GM19351 (cell line): ENCODE data around the gene WIZ.

Source experiments
- ATAC-seq: cut with Tn5 transposase; IDR thresholded peaks from one replicate; pipeline ENCODE4 v1.9.1; 2021; ENCODE audit warnings: mild to moderate bottlenecking, moderate library complexity; ENCODE audit not compliant: unreplicated experiment

The WIZ gene

DNA sequence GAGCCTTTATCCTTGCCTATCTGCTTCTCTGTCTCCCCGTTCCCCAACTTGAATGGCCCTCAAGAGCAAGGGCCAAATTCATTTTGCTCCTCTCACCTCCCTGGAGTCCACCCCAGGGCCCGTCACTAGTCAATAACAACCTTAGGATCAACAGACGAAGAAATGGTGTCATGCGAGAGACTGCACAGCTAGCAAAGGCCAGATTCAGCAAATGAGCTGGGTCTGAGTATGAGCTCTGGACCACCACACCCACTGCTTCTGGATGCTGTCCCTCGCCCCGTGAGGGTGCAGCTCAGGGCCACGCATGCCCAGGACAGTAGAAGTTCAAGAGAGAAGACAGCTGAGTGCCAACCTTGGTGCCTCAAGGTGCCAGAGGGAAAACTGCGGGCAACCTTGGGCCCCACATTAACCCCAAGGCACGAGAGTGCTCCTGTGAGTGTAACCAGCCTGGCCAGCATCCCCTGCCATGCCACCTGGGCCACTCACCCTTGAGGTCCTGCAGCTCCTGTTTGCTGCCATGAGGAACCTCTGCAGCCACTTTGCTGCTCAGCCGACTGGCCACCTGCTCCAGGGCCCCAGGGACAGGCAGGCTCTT, 19.1 kb downstream of the WIZ start:
- ATAC-seq, result no peak

DNA sequence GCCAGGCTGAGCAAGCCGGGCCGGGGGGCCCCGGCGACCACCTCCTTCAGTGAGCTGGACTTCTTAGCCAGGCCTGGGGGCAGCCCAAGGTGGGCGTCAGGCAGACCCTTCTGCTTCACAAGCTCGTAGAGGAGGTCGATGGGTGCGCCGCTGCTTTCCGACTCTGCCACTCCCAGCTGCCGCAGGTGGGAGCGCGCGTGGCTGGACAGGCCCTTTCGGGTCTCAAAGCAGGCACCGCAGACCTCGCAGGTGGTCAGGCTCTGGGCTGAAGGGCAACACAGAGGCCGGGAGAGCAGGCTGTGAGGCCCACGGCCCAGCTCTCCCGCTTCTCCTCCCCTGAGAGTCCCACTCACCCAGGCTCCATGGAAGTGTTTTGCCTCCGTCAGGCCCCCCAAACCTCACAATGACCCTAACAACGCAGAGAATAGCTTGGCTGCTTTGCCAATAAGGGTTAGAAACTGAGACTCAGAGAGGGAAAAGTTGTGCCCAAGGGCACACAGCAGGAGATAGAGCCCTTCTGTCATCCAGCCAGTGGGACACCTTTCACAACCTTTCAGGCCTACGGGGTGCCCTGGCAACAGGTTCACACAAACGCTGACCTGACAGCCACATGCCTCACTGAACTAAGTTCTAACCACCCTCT, 19.8 kb downstream of the WIZ start:
- ATAC-seq, result no peak

DNA sequence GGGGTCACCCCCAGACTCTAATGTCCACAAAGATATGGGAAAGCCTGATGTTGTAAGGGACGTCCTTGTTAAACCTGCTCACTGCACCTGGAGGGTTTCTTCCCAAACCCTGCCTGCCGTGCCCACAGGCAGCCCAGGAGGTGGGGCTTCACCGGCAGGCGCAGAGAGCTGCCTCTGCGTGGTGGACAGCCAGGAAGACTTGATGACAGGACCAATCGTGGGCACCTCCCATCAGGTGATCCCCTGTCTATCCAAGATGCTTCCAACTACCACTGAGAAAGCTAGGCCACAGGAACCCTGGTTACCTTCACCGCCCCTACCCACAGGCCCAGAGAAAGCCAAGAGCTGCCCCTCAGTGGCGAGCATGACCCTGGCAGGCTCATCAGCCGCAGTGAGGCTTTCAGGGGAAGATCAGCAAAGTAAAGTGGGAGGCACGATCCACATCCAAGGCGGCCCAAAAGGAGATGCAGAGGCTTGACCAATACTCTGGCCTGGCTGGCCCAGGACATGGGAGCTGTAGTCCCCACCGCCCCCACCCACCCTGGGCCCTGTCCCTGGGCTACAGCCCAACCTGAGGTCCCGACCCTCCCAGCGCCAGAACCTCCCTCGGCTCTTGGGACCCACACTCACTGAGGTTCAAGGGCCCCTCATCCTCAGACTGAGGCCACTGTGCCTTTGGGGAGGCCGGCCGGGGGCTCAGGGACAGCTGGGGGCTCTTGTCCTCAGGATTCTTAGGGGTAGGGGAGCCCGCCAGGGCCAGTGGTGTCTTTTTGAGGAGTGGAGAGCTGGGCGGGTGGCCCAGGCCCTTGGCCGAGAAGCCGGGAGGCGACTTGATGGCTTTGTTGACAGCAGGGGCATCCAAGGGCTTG, 20.6 kb downstream of the WIZ start:
- no peak for ATAC-seq

DNA sequence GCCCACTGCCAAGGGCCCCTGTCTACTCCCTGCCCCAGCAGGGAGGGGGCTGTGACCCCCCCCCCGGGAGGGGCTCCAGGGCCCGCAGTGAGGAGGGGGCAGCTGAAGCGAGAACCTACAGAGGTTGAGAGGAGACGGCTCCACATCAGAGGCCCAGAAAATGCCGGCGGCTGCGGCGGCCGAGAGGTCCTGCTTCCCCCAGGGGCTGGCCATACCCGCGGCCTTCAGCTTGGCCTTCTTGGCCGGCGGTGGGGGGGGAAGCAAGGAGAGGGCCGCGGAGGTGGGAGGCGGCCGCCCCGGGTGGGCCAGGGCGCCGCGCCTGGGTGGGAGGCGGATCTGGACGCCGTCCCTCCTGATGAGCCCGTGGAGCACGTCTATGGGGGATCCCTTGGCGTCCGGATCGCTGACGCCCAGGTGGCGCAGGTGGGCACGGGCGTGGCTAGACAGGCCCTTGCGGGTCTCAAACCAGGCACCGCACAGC, 21.7 kb downstream of the WIZ start:
- no peak for ATAC-seq

DNA sequence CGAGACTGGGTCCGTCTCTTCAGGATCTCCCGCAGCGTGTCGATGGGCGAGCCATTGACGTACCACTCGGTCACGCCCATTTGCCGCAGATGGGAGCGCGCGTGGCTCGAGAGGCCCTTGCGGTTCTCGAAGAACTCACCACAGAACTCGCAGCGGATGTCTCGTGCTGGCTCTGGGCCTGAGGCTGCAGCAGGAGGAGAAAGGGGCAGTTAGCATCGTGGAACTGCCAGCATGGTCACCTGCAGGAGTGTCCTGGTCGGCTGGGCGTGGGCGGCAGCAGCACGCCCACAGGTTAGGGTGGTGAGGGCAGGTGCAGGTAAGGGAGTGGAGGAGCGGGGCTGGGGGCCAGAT, 22.4 kb downstream of the WIZ start:
- ATAC-seq, result no peak

DNA sequence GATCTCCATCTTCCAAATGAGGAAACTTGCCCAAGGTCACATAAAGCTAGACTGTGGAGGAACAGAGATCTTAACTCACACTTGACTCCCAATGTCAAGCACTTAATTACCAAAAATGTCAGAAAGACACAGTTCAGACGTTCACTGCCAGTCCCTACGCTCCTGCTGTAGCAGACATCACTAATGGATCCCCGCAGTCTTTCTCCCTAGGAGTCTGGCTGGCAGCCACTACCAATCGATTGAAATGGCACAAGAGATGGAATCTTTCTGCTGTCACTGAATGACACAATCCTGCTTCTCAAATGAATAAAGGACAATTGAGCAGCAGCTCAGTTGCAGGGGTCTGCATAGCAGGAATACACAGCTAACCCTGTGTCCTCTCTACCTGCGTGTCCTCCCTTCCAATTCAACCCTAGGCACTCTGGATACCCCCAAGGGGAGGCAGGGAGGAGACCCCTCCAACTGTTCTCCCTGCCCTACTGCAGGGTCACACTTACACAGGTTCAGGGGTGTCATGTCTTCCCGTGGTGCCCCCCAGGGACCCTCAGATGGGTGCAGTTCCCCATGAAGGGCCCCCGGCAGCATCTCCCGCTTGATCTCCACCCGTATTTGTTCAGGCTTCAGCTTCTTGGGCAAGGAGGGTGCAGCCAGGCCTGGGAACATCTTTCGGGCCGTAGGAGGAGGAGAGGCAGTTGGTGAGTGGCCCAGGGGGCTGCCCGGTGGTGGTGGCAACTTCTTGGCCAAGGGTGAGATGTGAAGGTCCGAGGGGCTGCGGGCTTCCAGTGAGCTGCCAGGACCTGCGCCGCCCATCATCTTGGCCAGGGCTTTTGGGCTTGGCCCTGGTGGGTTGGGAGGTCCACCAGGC, 23.0 kb downstream of the WIZ start:
- ATAC-seq, result no peak

DNA sequence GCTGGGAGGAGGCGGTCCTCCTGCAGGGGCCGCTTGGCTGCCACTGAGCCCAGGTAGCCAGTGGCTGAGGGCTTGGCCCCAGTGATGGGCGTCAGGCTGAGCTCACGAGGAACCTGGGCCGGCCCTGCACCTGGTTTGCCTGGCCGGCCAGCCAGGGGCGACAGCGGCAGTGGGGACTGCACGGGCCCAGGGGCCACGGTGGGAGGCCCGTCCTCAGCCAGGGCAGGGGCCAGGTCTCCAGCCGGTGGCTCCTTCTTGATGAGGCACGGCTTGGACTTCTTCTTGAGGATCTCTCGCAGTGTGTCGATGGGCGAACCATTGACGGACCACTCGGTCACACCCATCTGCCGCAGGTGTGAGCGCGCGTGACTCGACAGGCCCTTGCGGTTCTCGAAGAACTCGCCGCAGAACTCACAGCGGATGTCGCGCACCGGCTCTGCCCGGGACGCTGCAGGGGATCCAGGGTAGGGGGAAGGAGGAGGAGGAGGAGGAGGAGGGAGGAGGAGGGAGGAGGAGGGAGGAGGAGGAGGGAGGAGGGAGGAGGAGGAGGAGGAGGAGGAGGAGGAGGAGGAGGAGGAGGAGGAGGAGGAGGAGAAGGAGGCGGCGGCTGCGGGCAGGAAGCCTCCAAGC, 24.3 kb downstream of the WIZ start:
- no peak for ATAC-seq

DNA sequence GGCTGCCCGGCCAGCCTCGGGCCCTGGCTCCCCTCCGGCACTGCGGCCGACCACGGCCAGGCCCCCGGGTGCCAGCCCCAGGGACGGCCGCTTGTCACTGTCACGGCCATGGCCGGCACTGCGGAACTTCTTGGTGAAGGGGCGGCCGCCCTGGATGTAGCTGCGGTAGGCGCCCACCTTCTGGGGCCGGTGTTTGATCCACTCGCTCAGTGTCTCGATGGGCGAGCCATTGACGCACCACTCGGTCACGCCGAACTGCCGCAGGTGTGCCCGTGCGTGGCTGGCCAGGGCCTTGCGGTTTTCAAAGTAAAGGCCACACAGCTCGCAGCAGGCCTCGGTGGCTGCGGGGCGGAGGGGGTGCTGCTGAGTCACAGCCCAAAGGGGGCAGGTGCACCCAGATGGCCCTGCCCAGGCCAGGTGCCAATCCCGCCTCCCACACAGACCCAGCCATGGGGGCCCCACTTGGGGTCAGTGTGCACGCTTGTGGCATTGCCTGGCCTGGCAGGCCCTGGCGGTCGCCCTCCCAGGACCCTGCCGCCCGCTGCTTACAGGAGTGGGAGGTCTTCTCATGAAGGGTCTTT, 25.0 kb downstream of the WIZ start:
- ATAC-seq, result no peak

DNA sequence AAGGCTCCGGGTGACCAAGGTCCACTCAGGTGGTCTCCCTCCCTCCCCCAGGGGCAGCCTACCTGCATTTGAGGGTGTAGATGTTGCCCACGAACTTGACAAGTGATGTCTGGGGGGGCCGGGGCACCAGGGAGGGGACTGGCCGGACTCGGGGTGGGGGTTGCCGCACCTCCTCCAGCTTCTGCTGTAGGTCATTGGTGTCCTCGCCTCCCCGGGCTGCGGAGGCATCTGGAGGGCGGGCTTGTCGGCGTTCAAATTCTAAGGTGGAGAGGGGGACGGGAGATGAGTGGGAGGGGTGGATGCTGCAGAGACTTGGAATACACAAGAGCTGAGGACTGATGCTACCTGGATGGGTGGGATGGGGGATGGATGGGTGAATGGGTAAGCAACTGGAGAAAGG, 25.6 kb downstream of the WIZ start:
- no peak for ATAC-seq

DNA sequence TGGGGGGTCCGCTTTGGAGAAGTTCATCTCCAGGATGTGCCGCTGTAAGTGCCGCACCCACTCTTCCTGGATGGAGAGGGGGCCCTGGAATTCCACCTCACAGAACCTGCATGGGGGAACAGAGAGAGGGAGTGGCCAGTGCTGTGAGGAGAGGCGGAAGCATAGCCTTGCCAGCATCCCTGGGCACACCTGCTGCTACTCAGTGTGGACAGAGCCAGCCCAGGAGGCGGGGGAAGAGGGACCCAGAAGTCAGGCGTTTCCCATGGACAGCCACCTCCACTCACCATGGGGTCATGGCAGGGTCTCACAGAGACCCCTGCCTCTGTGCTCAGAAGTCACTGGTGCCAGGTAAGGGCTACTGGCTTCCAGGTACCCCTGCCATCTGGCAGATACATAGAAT, 26.6 kb downstream of the WIZ start:
- no peak for ATAC-seq

DNA sequence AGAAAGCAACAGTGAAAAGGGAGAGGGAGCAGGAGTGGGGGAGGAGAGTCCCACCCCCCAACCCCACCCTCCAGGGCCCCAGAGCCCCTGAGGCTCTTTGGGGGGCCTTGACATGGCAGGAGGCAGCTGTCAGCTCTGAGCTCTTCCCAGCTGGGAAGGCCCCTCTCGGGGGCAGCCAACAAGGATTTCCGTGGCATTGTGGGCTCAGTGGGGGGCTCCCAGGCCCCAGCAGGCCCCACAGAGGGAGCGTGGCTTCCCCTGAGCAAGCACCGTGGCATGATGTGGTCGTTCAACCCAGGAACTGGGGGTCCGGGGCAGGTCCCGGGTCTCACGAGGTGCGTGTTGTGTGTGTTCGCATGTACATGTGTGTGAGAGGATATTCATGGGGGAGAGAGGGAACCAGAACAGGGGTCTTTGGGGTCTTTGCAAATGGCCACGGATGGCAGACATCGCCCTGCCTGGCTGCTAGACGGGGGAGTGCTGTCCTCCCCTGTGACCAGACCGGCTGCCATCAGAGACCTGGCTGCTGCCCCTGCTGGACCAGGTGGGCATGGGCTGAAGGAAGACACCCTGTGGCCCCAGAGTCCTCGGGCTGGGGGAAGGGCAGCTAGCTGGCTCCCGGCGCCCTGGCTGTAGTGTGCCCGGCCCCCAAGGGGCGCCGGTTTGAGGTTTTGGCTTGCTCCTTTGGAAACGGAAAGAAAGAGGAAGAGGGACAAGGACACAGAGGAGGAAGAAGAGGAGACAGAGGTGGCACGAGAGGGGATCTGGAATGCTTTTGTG, 27.3 kb downstream of the WIZ start:
- no peak for ATAC-seq

DNA sequence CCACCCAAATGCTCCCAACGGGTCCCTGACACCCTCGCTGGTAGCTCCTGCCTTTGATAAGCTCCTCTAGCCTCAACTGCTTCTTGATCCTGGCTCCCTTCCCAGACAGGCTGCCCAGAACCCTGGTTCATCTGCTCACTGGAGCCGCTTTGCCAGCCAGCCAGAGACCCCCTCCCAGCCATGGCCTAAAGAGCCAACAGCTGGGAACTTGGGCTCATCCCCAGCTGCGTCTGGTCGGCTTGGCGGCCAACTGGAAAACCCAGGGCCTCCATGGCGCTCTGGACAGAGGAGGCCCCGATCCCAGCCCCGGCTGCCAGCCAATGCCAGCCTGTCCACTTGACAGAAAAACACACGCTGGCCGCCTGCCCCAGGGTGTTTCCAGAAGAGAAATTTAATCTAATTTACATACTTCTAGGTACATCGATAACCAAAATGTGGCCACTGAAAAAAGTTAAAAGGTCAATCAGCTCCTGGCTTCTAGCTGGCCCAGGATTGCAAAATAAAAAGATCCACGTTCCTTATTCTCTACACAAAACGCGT, 28.0 kb downstream of the WIZ start:
- ATAC-seq, result no peak

DNA sequence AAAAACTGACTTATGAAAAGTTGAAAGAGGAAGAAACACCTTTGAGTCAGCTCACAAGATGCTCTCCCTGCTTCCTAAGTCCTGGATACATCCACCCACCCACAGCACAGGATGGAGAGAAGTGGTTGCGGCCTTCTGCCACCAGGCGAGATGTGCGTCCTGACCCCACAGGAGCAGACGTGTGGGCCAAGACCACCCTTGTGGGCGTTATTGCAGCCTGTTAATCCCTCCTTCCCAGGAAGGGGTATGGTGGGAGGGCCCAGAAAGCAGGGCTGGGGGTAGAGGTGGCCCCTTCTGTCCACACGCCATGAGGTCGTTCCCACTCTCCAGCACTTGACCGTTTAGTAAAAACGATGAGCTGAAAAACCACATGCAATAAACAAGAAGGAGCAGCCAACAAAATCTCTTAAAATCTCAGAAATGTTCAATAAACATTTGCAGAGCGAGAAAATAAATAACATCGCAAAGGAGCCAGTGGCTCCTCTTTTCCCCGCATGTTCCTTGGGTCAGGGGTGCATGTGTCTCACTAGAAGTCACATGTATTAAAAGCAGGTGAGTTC, 28.5 kb downstream of the WIZ start:
- no peak for ATAC-seq

DNA sequence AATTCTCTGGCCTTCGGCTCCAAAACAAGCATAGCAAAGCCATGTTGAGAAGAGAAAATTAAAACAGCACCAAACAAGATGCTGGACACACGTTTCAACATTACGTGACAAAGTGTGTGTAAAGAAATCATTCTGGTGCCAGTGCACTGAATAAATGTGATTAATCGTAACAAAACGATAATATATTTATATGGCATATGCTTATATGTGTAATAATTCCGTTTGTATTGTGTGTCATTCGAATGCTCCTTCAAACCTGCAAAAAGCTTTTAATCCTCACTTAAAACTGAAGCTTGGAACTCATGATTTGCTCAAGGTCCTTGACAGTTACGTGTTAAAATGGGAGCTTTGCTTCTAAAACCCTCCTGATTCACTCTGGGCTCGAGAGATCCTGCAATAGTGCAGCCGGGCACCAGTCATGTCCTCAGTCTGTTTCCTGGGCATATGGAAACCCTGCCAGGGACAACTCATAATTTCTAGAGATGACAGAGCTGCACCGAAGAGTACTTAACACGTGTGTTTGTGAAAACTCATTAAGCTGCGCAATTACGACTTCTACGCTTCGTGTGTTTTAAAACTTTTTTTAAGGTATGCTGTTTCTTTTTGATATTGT, 30.2 kb downstream of the WIZ start:
- ATAC-seq, result no peak

DNA sequence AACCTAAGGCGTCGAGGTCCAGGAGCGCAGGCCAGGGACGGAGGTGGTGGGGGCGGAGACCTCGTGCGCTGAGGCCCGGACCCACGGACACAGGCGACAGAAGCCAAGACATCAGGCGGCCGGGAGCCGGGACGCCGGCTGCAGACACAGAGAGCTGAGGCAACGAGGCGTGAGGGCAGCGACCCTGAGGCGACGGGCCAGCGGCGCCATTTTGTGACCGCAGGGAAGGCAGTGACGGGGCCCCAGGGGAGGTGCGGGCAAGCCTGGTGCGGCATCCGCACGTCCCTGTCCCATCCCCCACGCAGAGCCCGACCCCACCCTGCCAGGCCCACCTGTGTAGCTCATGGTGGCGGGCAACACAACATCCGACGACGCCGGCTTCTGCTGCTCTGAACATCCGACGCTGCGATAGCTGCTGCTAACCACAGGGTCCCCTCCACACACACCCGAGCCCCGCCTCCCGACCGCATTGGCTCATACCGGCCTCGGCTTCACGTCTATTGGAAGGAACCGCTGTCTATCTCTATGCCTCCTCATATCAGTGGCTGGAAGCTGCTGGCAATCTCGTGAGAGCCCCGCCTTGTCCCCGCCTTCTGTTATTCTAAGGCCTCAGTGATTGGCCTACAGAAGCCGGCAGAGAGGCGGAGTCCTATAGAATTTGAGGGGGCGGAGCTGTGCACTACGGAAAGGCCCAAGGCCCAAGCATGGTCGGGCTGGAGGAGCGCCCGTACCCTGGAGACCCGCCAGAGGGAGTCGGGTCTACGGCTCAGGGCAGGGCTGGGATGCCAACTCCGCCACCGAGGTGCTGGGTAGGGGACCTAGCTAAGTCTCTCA, 31.0 kb downstream of the WIZ start, which contains the start of gene AKAP8L:
Gene AKAP8L (minus strand): TSS at position 410 of the 834 bp plus-strand sequence. CDS start 65 bp downstream, at position 345.
- peak; percentile 95 for ATAC-seq

DNA sequence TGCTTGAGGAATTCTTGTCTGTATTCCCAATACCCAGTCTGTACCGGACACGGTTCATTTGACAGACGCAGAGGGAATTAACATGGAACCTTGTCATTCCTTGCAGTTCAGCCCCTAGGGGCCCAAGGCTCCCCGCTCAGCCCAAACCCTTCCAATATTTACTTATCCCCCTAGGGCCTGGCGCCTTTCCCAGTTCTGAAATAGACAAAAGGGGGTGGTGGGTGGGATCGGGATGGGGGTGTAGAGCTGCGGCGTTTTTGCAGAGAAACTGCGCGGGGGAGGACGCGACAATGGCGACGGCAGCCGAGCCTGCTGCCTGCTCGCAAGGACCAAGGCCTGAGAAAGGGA, 31.6 kb downstream of the WIZ start:
- no peak for ATAC-seq

DNA sequence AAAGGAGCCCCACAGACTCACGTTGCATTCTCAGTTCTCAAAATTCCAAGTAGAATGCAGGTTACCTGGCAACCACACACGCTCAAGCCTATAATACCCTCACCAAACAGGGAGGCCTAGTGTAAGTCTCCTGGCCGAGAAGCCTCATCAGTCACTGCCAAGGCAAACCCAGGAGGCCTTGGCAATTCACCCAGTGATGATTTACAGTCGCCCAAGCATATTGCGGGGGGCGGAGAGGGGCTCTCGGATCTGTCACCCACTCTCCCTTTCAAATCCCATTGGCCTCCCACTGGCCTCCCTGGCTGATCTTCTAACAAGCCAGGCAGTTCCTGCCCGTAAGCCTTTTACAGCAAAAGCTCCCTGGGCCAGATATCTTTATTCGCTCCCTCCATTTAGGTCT, 32.1 kb downstream of the WIZ start:
- ATAC-seq, result no peak

DNA sequence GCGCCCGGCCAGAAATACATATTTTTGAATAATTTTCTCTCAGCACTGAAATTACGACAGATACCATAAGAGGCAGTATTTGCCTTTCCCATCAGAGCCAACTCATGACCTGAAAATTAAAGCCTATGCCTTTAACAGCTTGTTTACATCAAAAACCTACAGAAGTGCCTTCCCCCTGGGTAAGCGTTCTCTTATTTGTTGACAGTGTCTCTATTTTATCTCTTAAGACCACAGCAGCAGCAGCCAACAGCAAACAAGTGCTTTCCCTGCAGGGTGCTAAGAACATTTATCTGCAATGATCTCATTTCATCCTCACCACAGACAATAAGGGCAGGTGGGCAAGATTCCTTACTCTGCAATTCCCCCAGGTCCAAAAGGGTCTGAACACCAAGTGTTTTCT, 36.9 kb downstream of the WIZ start:
- ATAC-seq, result no peak
